Hypothalamus (tissue), 51 donors: ENCODE results near the gene HSP90AA1.
"Not testable (repeated sequence)": the region's sequence is repeated elsewhere in the genome, so short reads cannot be mapped to it uniquely, and the experiment has no call there.

ENCODE experiments used
- DNase-seq, 51 donors: peaks; one replicate each; lab custom pipeline; 2025; lab: John Stamatoyannopoulos, UW

HSP90AA1 gene

GRCh38 chr14:102075155-102075554 is 11.7 kb downstream of the HSP90AA1 start:
- DNase-seq: no peak

GRCh38 chr14:102074415-102074964 is 12.4 kb downstream of the HSP90AA1 start:
- DNase-seq: no peak

- DNase-seq: peak in 1 of 51 donors; percentile 47
These were observed 15.4 kb downstream of the HSP90AA1 start for GRCh38 chr14:102071283-102071998.

GRCh38 chr14:102066041-102066451 is 20.8 kb downstream of the HSP90AA1 start:
- no peak for DNase-seq

- not testable (repeated sequence) for DNase-seq
These were observed 22.3 kb downstream of the HSP90AA1 start for GRCh38 chr14:102064590-102064989.

DNA sequence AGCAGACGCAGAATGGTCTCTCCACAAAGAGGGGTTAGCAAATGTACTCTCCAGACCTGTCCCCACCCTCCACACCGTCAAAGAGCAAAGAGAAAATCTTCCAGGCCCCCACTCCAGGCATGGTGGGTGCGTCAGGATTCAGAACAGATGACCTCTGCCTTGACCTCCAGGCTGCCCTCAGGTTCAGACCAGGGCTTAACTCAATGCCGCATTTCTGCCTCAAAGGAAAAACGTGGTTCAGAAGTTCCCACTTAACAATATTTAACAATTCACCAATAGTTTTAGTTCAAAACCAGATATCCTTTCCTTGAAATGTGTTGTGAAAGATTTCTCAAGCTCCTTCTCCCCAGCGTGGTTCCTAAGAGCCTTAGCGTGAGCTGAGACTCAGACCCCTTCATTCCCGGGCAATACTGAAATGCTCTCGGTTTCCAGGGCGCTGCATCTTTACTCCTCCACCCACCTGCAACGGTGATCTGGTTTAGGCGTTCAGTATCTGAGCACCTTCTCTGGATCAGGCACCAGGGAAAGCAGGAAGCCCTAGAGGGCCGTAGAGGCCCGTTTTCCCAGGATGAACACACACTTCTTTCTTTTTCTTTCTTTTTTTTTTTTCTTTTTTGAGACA is 22.9 kb downstream of the HSP90AA1 start:
- no peak for DNase-seq

DNA sequence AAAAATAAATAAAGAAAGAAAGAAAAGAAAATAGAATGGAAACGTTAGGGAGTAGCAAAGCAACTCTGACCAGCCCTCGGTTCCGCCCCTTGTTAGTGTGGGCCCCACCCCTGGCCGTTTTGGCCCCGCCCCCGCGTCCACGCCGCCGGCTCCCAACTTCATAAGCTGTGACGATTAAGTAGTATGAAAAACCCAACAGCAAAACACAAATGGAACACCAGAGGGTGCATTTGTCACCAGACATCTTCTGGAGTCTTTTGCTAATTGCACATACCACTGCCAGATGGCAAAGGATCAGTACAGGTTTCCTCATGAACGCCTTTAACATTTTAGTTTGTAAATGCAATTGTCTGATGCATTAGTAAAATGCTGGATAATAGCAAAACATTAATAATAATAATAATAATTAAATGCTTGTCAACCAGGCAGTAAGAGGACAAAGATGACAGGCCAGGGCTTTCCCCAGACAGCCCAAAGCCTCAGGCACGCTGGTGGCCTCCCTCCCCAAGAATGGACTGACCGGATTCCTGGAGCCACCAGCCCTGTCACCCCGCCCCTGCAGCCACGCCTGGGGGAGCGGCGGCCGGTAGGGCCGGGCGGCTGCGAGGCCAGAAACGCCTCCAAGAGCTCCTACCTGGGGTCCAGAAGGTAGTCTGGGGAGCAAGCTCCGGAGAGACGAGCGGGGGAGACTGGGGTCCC is 23.6 kb downstream of the HSP90AA1 start:
- DNase-seq: peak in 30 of 51 donors; percentile 4 to 71 (median 36)

DNA sequence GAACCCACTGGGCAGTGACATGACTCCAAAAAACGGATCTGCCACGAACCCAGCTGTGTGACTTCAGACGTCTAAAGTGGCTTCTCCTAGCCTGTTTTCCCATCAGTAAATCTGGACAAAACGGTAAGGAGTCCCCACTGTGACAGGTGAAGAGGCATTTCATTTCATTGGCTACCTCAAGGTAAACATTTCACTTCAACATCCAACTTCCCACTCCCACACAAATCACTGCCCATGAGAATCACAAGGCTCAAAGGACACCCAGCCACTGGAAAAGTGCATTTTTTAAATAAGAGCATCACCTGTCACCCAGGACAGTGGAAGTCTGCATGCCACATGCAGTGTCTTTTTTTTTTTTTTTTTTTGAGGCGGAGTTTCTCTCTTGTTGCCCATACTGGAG is 27.9 kb downstream of the HSP90AA1 start:
- DNase-seq: no peak

GRCh38 chr14:102058146-102058545 is 28.7 kb downstream of the HSP90AA1 start:
- no peak for DNase-seq

GRCh38 chr14:102057480-102058114 is 29.2 kb downstream of the HSP90AA1 start:
- DNase-seq: no peak

GRCh38 chr14:102056694-102057442 is 30.0 kb downstream of the HSP90AA1 start:
- no peak for DNase-seq

GRCh38 chr14:102055181-102055901 is 31.5 kb downstream of the HSP90AA1 start:
- no peak for DNase-seq

GRCh38 chr14:102052522-102052921 is 34.3 kb downstream of the HSP90AA1 start:
- no peak for DNase-seq

GRCh38 chr14:102050625-102051024 is 36.2 kb downstream of the HSP90AA1 start:
- no peak for DNase-seq

DNA sequence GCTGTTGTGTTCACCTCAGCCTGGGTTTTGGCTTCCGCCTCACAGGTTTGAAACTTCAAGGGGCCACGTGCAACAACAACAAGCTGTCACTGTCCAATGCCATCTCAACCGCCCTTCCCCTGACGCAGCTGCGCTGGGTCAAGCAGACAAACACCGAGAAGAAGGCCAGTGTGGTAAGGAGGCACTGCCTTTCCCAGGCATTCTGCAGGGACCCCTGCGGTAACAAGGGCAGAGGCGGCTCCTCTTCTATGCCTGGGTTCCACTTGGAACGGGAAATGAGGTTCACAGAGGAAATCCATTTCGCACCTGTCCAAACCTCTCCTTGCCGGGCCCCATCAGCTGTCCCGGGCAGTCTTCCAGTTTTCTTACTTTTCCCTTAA is 36.8 kb downstream of the HSP90AA1 start:
- no peak for DNase-seq

GRCh38 chr14:102049258-102050025 is 37.4 kb downstream of the HSP90AA1 start:
- peak in 3 of 51 donors; percentile 19 to 61 (median 31) for DNase-seq

- DNase-seq: no peak
These were observed 38.9 kb downstream of the HSP90AA1 start for GRCh38 chr14:102047808-102048540.
